Activated B cell treated with CpG ODN at 0.5 μM for 24 hours (primary cell): ENCODE results near the gene LGALS9. TPM values are rescaled to one million over a fixed set of nuclear protein-coding genes. Genes with fewer than 3 reads are reported as not detected.

ENCODE experiments used
- ATAC-seq: fragments of 200-7000 bp; cut with Tn5 transposase; one replicate; pipeline ENCODE4 v1.10.0; 2021; ENCODE audit warnings: low read depth, mild to moderate bottlenecking, moderate library complexity
- CTCF ChIA-PET: fragments of 350-600 bp; sonication (Branson Sonifier 250); formaldehyde crosslinking; loops from one replicate; lab custom pipeline; 2021; ENCODE audit warnings: antibody characterized with exemption; lab: Charles Lee
- POLR2A ChIA-PET: fragments of 350-600 bp; sonication (Branson Sonifier 250); formaldehyde crosslinking; loops from one replicate; lab custom pipeline; 2021; ENCODE audit warnings: antibody characterized with exemption; lab: Charles Lee
- DNase-seq: peaks from one replicate; pipeline ENCODE4 v3.0.0; 2022
- H3K27ac Mint-ChIP-seq: one replicate; pipeline ENCODE4 v1.8.0; 2020; ENCODE audit warnings: mixed read lengths
- H3K27me3 Mint-ChIP-seq: one replicate; pipeline ENCODE4 v1.8.0; 2021; ENCODE audit warnings: mixed read lengths
- H3K36me3 Mint-ChIP-seq: one replicate; pipeline ENCODE4 v1.8.0; 2021; ENCODE audit warnings: low read depth, mixed read lengths
- H3K4me1 Mint-ChIP-seq: one replicate; pipeline ENCODE4 v1.8.0; 2021; ENCODE audit warnings: mixed read lengths
- H3K4me3 Mint-ChIP-seq: one replicate; pipeline ENCODE4 v1.8.0; 2020; ENCODE audit warnings: mild to moderate bottlenecking, mixed read lengths
- H3K9me3 Mint-ChIP-seq: one replicate; pipeline ENCODE4 v1.8.0; 2020; ENCODE audit warnings: mixed read lengths
- CTCF ChIP-seq: fragments of 200-600 bp; IDR thresholded peaks from one replicate; pipeline ENCODE4 v1.8.0; 2022; ENCODE audit warnings: antibody characterized with exemption, mild to moderate bottlenecking
- intact Hi-C: fragments of 100-400 bp; cut with micrococcal nuclease; formaldehyde crosslinking; loops from one replicate; pipeline ENCODE4 v1.15.1; 2024
- total RNA-seq: library from RNA; stranded (reverse); gene quantifications from 2 replicates; pipeline ENCODE4 v1.2.3, GENCODE V29; 2022

Gene LGALS9
- total RNA-seq, 1 donor from 2014 or later: 79.9 TPM

GRCh38 chr17:27610304-27610677, 20.7 kb upstream of the LGALS9 start:
- intact Hi-C loops: loop anchor here (2.0 kb wide), 1 partner anchor 21 kb away; the partner anchor contains the start of gene LGALS9
- ChIA-PET POLR2A (no interaction called here), CTCF (interaction anchor here (0.7 to 1.6 kb wide), 4 partner anchors 9 to 44 kb away, joined by 3 to 20 read pairs (median 5); no protein-coding TSS in a partner anchor)
- no peak for DNase-seq
- Mint-ChIP-seq H3K9me3 (no peaks in the 10 kb centered on the region), H3K4me3 (no peak overlapping the region), H3K36me3 (peaks cover 75% of the 10 kb centered on the region), H3K27me3 (no peaks in the 10 kb centered on the region), H3K27ac (no peak overlapping the region), H3K4me1 (no peaks in the 10 kb centered on the region)
- no peak for ATAC-seq
- TF ChIP-seq CTCF: no peak

- H3K36me3 Mint-ChIP-seq: peaks cover 82% of the 10 kb centered on the region
- CTCF ChIA-PET: interaction anchor here (1.0 to 1.1 kb wide), 3 partner anchors 20 to 42 kb away, joined by 3 read pairs; no protein-coding TSS in a partner anchor
- ATAC-seq: no peak
- no peak overlapping the region for H3K27ac Mint-ChIP-seq
- intact Hi-C loops: no loop called here
- POLR2A ChIA-PET: no interaction called here
- no peaks in the 10 kb centered on the region for H3K4me1 Mint-ChIP-seq
- no peak for DNase-seq
- no peak for TF ChIP-seq CTCF
- no peaks in the 10 kb centered on the region for H3K27me3 Mint-ChIP-seq
- no peaks in the 10 kb centered on the region for H3K9me3 Mint-ChIP-seq
- H3K4me3 Mint-ChIP-seq: no peak overlapping the region
Observed at GRCh38 chr17:27612160-27612770, 18.7 kb upstream of the LGALS9 start.

- CTCF ChIA-PET: interaction anchor here (1.0 to 1.5 kb wide), 3 partner anchors 10 to 37 kb away, joined by 3 to 6 read pairs (median 3); no protein-coding TSS in a partner anchor
Observed at GRCh38 chr17:27613433-27613832, 17.6 kb upstream of the LGALS9 start.

DNA sequence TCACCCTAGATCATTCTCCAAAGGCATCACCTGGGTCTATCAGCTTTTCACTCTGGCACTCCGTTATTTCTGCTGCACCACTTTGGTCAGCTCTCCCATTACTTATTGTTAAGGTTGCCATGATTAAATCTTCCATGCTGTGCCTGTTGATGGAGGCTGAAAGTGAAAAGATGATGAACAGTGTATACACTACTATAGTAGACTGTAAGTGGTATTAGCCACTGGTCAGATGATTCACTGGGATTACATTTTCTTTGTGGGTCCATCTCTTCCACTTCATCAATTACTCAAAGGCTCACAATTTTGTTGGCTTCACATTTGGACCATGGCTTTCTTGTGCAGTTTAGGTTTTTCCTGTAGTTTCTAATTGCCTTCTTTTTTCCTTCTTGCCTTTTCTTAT, 15.9 kb upstream of the LGALS9 start:
- intact Hi-C loops: no loop called here
- POLR2A ChIA-PET: no interaction called here
- peaks cover 76% of the 10 kb centered on the region for H3K36me3 Mint-ChIP-seq

More at GRCh38 chr17:27613433-27613832, 17.6 kb upstream of the LGALS9 start:
- H3K4me3 Mint-ChIP-seq: no peak overlapping the region
- no peaks in the 10 kb centered on the region for H3K27me3 Mint-ChIP-seq
- TF ChIP-seq CTCF: no peak
- intact Hi-C loops: no loop called here
- H3K9me3 Mint-ChIP-seq: no peaks in the 10 kb centered on the region
- no peaks in the 10 kb centered on the region for H3K4me1 Mint-ChIP-seq
- no peak overlapping the region for H3K27ac Mint-ChIP-seq
- DNase-seq (no peak), ATAC-seq (no peak)
- H3K36me3 Mint-ChIP-seq: peaks cover 82% of the 10 kb centered on the region
- POLR2A ChIA-PET: no interaction called here

More for the DNA sequence above, 15.9 kb upstream of the LGALS9 start:
- H3K9me3 Mint-ChIP-seq: no peaks in the 10 kb centered on the region
- H3K4me1 Mint-ChIP-seq: no peaks in the 10 kb centered on the region
- ATAC-seq (no peak), DNase-seq (no peak)
- CTCF ChIA-PET: interaction anchor here (1.5 to 1.6 kb wide), 3 partner anchors 12 to 159 kb away, joined by 3 to 6 read pairs (median 3); partner anchors contain the start of gene KSR1
- no peak for TF ChIP-seq CTCF
- no peak overlapping the region for H3K4me3 Mint-ChIP-seq
- H3K27me3 Mint-ChIP-seq: no peaks in the 10 kb centered on the region
- H3K27ac Mint-ChIP-seq: no peak overlapping the region
